AG20443 (cell line): ENCODE measurements around the gene TRAF3IP3.
A peak's percentile ranks its signal among the peaks of the same experiment; 100 is the strongest.
"Not testable (repeated sequence)": the region's sequence is repeated elsewhere in the genome, so short reads cannot be mapped to it uniquely, and the experiment has no call there.

Experiments used
- DNase-seq: peaks from one replicate; pipeline ENCODE4 v3.0.0; 2012; ENCODE audit warnings: low spot score, mixed read lengths

The TRAF3IP3 gene

GRCh38 chr1:209768354-209768774, 12.5 kb downstream of the TRAF3IP3 start:
- DNase-seq, result no peak

DNA sequence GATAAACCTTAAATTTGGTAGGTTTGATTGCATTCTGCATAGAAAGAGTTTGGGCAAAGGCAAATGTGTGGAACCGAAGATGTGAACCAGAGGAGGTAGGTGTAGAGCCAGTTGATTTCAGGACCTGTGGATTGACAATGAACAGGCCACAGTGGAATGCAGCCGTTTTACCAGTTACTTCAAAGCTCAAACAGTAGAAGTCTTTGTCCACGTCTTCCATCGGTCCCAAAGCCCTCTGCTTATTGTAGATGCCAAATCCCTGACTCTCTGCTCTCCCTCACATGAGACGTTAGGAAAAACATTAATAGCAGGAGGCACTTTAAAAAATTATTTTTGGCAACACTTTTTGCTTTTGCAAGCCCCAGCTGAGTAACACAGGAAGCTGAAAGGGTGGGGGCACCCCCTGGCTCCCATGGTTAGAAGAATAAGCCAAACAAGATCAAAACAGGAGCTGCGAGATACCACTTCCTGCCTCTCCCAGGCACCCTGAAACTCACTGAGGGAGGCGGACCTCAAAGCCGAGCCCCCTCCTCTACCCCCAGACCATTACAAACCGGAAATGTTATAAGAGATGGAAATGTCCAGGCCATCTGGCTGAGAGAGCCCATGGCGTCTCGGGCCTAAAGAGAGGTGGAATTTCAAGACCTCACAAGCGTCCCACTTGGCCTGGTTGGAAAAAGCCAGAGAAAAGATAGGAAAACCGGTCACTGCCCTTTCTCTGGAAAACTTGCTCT, 13.5 kb downstream of the TRAF3IP3 start:
- DNase-seq, result peak; percentile 84

DNA sequence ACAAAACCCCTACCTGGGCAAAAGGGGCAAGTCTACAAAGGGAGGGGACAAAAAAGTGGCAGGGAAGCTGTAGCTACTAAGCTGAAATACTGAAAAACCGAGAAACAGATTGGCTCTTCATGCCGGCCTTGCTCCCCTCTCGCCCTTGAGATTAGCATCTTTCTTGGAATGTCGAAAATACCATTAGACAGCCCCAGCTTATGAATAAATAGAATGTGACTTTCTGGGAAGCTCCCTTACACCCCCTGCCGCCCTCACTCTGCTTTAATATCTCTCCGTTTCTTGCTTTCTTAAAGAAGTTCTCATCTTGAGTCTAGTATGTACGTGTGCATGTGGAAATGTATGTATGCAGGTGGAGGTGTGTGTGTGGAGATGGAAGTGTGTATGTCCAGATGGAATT, 14.1 kb downstream of the TRAF3IP3 start:
- DNase-seq, result no peak

DNA sequence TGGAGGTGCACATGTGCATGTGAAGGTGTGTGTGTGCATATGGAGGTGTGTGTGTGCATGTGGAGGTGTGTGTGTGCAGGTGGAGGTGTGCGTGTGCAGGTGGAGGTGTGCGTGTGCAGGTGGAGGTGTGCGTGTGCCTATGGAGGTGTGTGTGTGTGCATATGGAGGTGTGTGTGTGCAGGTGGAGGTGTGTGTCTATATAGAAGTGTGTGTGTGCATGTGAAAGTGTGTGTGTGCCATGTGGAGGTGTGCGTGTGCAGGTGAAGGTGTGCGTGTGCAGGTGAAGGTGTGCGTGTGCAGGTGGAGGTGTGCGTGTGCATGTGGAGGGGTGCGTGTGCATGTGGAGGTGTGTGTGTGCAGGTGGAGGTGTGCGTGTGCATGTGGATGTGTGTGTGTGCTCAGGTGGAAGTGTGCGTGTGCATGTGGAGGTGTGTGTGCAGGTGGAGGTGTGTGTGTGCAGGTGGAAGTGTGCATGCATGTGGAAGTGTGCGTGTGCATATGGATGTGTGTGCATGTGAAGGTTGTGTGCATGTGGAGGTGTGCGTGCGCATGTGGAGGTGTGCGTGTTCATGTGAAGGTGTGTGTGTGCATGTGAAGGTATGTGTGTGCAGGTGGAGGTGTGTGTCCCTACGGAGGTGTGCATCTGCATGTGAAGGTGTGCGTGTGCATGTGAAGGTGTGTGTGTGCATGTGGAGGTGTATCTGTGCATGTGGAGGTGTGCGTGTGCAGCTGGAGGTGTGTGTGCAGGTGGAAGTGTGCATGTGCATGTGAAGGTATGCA, 15.0 kb downstream of the TRAF3IP3 start:
- no peak for DNase-seq

DNA sequence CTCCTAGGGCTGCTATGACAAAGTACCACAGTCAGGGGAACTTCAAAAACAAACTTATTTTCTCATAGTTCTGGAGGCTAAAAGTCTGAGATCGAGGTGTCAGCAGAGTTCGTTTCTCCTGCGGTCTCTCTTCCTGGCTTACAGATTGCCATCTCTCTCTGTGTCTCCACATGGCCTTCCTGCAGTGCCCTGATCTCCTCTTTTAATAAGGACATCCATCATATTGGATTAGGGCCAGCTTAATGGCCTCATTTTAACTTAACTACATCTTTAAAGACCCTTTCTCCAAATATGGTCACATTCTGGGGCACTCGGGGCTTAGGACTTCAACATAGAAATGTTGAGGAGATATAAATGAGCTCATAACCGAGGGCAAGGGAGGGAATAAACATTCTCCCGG, 16.3 kb downstream of the TRAF3IP3 start:
- DNase-seq, result no peak

- DNase-seq, result no peak
Observed at GRCh38 chr1:209774592-209774991, 18.7 kb downstream of the TRAF3IP3 start.

GRCh38 chr1:209775678-209776077, 19.8 kb downstream of the TRAF3IP3 start:
- DNase-seq, result no peak

- DNase-seq, result no peak
Observed at GRCh38 chr1:209777587-209777986, 21.7 kb downstream of the TRAF3IP3 start.

DNA sequence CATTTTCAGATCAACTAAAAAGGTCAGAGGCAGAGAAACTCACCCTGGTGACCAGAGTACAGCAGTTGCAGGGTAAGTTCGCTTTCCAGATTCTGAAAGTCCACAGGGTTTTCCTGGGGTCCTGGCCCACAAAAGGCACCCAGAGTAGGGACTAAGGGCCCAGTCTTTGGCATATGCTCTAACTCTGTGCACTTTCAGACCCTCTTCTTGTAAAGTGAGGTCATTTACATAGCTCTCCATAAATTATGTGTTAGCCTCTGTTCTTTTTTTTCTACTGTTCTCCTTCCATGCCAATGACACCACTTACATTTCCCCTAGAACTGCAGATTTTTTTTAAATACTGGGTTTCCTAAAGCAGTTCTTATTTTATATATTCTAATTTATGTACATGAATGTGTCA, 22.2 kb downstream of the TRAF3IP3 start:
- DNase-seq, result no peak

- DNase-seq, result no peak
Observed at GRCh38 chr1:209780268-209780667, 24.4 kb downstream of the TRAF3IP3 start.

DNA sequence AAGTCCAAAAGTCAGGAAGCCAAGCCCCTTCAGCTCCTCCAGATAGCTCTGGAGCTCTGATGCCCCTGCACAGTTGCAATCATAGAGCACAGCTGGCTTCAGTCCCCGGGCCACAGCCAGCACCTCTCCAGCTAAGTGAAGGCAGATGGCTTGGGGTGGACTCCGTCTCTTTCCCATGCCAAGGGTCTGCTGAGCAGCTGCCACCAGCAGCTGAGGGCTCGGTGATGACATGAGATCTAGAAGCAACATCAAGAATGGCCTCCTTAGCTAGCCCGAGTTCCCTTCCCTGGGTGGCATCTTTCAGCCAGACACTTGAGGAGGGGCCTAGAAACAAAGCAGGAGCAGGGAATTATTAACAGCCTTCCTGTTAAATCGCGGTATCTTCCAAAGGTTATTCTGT, 27.5 kb downstream of the TRAF3IP3 start:
- no peak for DNase-seq

DNA sequence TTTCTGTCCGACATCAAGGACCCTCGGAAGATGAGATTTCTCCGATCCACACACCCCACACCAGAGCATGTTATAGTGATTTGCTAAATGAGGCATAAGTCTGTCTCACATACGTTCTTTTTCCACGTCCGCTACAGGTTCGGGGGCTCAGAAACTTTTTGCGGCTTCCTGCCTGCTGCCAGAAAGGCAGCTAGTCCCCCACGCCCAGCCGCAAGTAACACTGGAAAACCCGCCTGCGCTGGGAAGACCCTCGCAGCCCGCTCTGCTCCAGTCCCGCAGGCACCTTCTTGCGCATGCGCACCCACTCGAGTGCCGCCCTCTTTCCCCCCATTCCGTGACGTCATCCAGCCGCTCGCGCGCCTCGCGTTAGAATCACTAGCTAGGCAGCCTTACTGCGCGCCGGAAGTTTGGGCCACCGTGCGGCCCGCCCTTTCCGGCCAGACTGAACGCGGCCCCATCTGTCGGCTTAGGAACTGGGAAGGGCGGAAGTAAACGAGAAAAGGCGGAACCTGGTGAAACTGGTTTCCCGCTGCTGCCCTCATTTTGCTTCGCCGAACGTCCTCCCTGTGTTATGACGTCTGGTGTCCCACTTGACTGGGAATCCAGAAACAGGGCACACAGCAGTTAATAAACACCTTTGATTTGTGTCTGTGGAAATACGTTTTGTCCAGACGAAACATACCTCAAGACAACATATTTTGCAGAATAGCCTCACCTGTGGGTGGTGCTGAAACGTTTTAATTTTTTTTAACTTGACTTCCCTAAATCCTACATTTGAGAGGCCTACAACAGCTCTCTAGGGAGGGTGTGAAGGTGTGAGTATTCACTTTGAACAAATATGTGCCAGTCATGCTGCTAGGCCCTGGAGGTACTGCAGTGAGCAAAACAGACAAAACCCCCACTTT, 28.7 kb downstream of the TRAF3IP3 start, which contains the start of gene C1orf74:
C1orf74 (minus strand) TSS at position 295 of the 905 bp plus-strand sequence. CDS start 925 bp downstream, outside the sequence.
- DNase-seq, result peak; percentile 100

GRCh38 chr1:209785592-209785991, 29.7 kb downstream of the TRAF3IP3 start:
- no peak for DNase-seq

DNA sequence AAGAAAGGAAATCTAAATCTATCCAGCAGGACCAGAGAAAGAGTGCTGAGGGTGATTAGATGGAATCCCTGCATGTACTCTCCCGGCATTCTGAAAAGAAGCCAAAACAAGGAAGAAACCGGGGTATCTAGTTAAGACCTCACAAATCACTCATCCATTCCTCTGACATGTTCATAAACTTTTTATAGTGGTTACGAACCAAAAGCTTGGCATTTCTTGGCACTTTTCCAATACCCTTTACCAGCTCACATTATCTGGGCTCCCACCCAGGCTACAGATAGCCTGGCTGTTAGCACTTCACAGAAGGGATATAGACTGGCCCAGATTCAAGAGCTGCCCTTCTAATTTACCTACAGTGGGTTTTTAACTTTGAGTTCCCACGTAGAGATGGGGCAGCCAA, 30.3 kb downstream of the TRAF3IP3 start:
- DNase-seq, result no peak

- no peak for DNase-seq
Observed at GRCh38 chr1:209787551-209787950, 31.7 kb downstream of the TRAF3IP3 start.

- DNase-seq, result no peak
Observed at GRCh38 chr1:209789245-209789644, 33.4 kb downstream of the TRAF3IP3 start.

DNA sequence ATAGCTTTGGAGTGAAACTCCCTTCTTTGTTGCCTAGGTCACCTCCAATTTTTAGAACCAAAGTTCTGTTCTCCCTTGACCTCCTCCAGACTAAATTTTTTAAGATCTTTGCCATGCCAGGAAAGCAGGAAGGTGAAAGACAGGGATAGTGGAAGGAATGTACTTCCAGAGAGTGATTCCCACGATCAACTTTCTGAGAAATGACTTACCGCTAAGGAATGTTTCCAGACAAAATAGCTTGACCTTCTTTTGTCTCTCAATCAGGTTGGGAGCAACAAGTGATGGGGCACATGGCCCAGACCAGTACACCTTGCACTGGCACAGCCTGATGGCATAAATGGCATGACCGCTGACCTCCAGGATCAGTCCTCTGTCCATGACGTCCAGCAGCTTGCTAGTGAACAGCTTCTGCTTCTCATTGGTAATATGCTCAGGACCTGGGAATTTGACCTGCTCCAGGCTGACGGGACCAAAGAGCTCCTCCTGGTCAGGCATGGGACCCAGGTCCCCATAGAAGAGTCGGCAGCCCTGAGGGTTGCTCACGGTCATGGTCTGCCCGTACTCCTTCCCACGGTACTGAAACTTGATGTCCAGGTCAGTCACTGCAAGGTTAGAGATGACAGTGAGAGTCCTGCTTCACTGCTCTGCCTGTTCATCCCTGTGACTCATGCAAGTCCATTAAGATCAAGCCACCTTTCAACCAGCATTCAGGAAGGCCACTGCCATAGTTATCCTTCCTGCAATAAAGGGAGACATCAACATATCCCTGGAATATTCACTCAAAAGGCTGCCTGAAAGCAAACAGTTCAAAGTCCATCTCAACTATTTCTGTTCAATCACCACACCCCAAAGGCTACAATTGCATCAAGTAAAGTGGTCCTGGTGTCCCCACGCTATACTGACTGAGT, 34.7 kb downstream of the TRAF3IP3 start:
- DNase-seq, result no peak

- DNase-seq, result no peak
Observed at GRCh38 chr1:209791920-209792319, 36.1 kb downstream of the TRAF3IP3 start.

GRCh38 chr1:209793711-209794110, 37.9 kb downstream of the TRAF3IP3 start:
- DNase-seq, result not testable (repeated sequence)

GRCh38 chr1:209797978-209798639, 42.3 kb downstream of the TRAF3IP3 start:
- DNase-seq, result peak; percentile 82
